A673 (cell line): ENCODE data around the gene ADAMTSL3. TPM values are rescaled to one million over a fixed set of nuclear protein-coding genes. Genes with fewer than 3 reads are reported as not detected.

ENCODE experiments used
- BruUV-seq: library from RNA; stranded (reverse); fragments of 400-500 nt; replicated peaks from 2 replicates; lab custom pipeline; 2021; lab: Mats Ljungman, UMichigan
- CTCF ChIA-PET: fragments of 300-600 bp; sonication (Branson Sonifier 250); formaldehyde crosslinking; loops from one replicate; lab custom pipeline; 2022; ENCODE audit warnings: antibody characterized with exemption; lab: Charles Lee
- POLR2A ChIA-PET: fragments of 300-600 bp; sonication (Branson Sonifier 250); formaldehyde crosslinking; loops from one replicate; lab custom pipeline; 2022; ENCODE audit warnings: antibody characterized with exemption; ENCODE audit not compliant: low non-redundant PET; lab: Charles Lee
- DNase-seq: peaks from one replicate; pipeline ENCODE4 v3.0.0-alpha.2; 2015; ENCODE audit warnings: low spot score
- H3K27ac ChIP-seq: fragments of 200-600 bp; sonication (generic); 2 replicates; pipeline ENCODE4 v1.5.1; 2016; ENCODE audit warnings: mixed run types, low read depth, mild to moderate bottlenecking, mixed read lengths, antibody characterized with exemption, low read length; ENCODE audit not compliant: poor library complexity, severe bottlenecking
- H3K27me3 ChIP-seq: fragments of 200-600 bp; sonication (generic); replicated peaks from 2 replicates; pipeline ENCODE4 v1.6.1; 2017; ENCODE audit warnings: mixed run types, low read depth, mild to moderate bottlenecking, mixed read lengths, antibody characterized with exemption, low read length; ENCODE audit not compliant: insufficient read depth, poor library complexity
- H3K36me3 ChIP-seq: fragments of 200-600 bp; sonication (generic); 2 replicates; pipeline ENCODE4 v1.6.1; 2016; ENCODE audit warnings: mixed run types, mild to moderate bottlenecking, mixed read lengths, antibody characterized with exemption, low read length; ENCODE audit not compliant: insufficient read depth, poor library complexity, severe bottlenecking
- H3K4me1 ChIP-seq: fragments of 200-600 bp; sonication (generic); 2 replicates; pipeline ENCODE4 v1.6.1; 2017; ENCODE audit warnings: mixed run types, mild to moderate bottlenecking, mixed read lengths, antibody characterized with exemption, low read length; ENCODE audit not compliant: insufficient read depth, poor library complexity, severe bottlenecking
- H3K4me3 ChIP-seq: fragments of 200-600 bp; sonication (generic); 2 replicates; pipeline ENCODE4 v1.5.1; 2016; ENCODE audit warnings: low read depth, mixed run types, mild to moderate bottlenecking, mixed read lengths, low read length; ENCODE audit not compliant: poor library complexity, severe bottlenecking
- H3K9me3 ChIP-seq: fragments of 200-600 bp; sonication (generic); 2 replicates; pipeline ENCODE4 v1.6.1; 2016; ENCODE audit warnings: mixed run types, low read depth, mild to moderate bottlenecking, mixed read lengths, antibody characterized with exemption, low read length; ENCODE audit not compliant: poor library complexity, severe bottlenecking
- EZH2 ChIP-seq: fragments of 200-600 bp; sonication (generic); IDR thresholded peaks from 2 replicates; pipeline ENCODE4 v1.6.1; 2017; ENCODE audit warnings: borderline replicate concordance, low read depth, mild to moderate bottlenecking, mixed read lengths, antibody characterized with exemption, low read length; ENCODE audit not compliant: poor library complexity, severe bottlenecking
- intact Hi-C: fragments of 100-400 bp; cut with micrococcal nuclease; formaldehyde crosslinking; loops from one replicate; pipeline ENCODE4 v1.10.0; 2022; ENCODE audit not compliant: unreplicated experiment
- total RNA-seq: library from RNA; stranded (reverse); gene quantifications from 2 replicates; pipeline ENCODE4 v1.2.3, GENCODE V29; 2021
- TF ChIP-seq, protein P1 (sequence below): fragments of 300-800, 200-600 bp; sonication (generic); conservative IDR thresholded peaks from 2 replicates; pipeline ENCODE4 v1.5.1; 2017; ENCODE audit warnings: low read depth, mild to moderate bottlenecking, antibody characterized with exemption, low read length, moderate library complexity, mixed read lengths

ADAMTSL3 gene
- total RNA-seq, 1 experiment from 2014 or later: 0.95 TPM

GRCh38 chr15:83905556-83906273 lies 251.8 kb downstream of the ADAMTSL3 start:
- Histone ChIP-seq H3K9me3 (no peaks in the 10 kb centered on the region), H3K27me3 (peaks cover 6% of the 10 kb centered on the region), H3K4me3 (no peak overlapping the region), H3K4me1 (peaks cover 6% of the 10 kb centered on the region), H3K36me3 (no peaks in the 10 kb centered on the region), H3K27ac (no peak overlapping the region)
- POLR2A ChIA-PET: no interaction called here
- CTCF ChIA-PET: no interaction called here
- DNase-seq: no peak
- TF ChIP-seq, protein P1, sequence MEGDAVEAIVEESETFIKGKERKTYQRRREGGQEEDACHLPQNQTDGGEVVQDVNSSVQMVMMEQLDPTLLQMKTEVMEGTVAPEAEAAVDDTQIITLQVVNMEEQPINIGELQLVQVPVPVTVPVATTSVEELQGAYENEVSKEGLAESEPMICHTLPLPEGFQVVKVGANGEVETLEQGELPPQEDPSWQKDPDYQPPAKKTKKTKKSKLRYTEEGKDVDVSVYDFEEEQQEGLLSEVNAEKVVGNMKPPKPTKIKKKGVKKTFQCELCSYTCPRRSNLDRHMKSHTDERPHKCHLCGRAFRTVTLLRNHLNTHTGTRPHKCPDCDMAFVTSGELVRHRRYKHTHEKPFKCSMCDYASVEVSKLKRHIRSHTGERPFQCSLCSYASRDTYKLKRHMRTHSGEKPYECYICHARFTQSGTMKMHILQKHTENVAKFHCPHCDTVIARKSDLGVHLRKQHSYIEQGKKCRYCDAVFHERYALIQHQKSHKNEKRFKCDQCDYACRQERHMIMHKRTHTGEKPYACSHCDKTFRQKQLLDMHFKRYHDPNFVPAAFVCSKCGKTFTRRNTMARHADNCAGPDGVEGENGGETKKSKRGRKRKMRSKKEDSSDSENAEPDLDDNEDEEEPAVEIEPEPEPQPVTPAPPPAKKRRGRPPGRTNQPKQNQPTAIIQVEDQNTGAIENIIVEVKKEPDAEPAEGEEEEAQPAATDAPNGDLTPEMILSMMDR: no peak
- no peak for TF ChIP-seq EZH2
- intact Hi-C loops: no loop called here
- BruUV-seq: no TSS peak

GRCh38 chr15:83911345-83911744 lies 257.4 kb downstream of the ADAMTSL3 start:
- CTCF ChIA-PET: no interaction called here
- DNase-seq: no peak
- no TSS peak for BruUV-seq
- TF ChIP-seq, protein P1: no peak
- no peak for TF ChIP-seq EZH2
- Histone ChIP-seq H3K36me3 (no peaks in the 10 kb centered on the region), H3K27ac (no peak overlapping the region), H3K27me3 (peaks cover 11% of the 10 kb centered on the region), H3K4me3 (no peak overlapping the region), H3K4me1 (no peaks in the 10 kb centered on the region), H3K9me3 (no peaks in the 10 kb centered on the region)
- POLR2A ChIA-PET: no interaction called here
- intact Hi-C loops: no loop called here

GRCh38 chr15:83912343-83912742 lies 258.4 kb downstream of the ADAMTSL3 start:
- Histone ChIP-seq H3K9me3 (no peaks in the 10 kb centered on the region), H3K4me1 (no peaks in the 10 kb centered on the region), H3K27me3 (peaks cover 11% of the 10 kb centered on the region), H3K27ac (no peak overlapping the region), H3K36me3 (no peaks in the 10 kb centered on the region), H3K4me3 (no peak overlapping the region)
- intact Hi-C loops: no loop called here
- TF ChIP-seq EZH2: no peak
- TF ChIP-seq, protein P1: no peak
- DNase-seq: no peak
- POLR2A ChIA-PET: no interaction called here
- CTCF ChIA-PET: no interaction called here
- no TSS peak for BruUV-seq
